Activated CD4-positive, alpha-beta memory T cell treated with anti-CD3 and anti-CD28 coated beads, Interleukin-2, amount 10 ng/mL, durations not matched to agents 7 days and 5 days (primary cell): ENCODE data around the gene AATK. TPM values are rescaled to one million over a fixed set of nuclear protein-coding genes. Genes with fewer than 3 reads are reported as not detected.
A peak's percentile ranks its signal among the peaks of the same experiment; 100 is the strongest.

Experiments
- CTCF ChIA-PET: fragments of 350-600 bp; sonication (Branson Sonifier 250); formaldehyde crosslinking; loops from one replicate; lab custom pipeline; 2021; ENCODE audit warnings: antibody characterized with exemption, inconsistent platforms; lab: Charles Lee
- POLR2A ChIA-PET: fragments of 350-600 bp; sonication (Branson Sonifier 250); formaldehyde crosslinking; loops from one replicate; lab custom pipeline; 2021; ENCODE audit warnings: antibody characterized with exemption; lab: Charles Lee
- DNase-seq: peaks from one replicate; pipeline ENCODE4 v3.0.0-alpha.2; 2020
- H3K27ac Mint-ChIP-seq: one replicate; pipeline ENCODE4 v1.8.0; 2021; ENCODE audit warnings: mild to moderate bottlenecking, mixed read lengths
- H3K27me3 Mint-ChIP-seq: one replicate; pipeline ENCODE4 v1.8.0; 2021; ENCODE audit warnings: mixed read lengths
- H3K36me3 Mint-ChIP-seq: one replicate; pipeline ENCODE4 v1.8.0; 2021; ENCODE audit warnings: low read depth, mixed read lengths
- H3K4me1 Mint-ChIP-seq: one replicate; pipeline ENCODE4 v1.8.0; 2021; ENCODE audit warnings: mixed read lengths
- H3K4me3 Mint-ChIP-seq: one replicate; pipeline ENCODE4 v1.8.0; 2021; ENCODE audit warnings: mild to moderate bottlenecking, mixed read lengths
- H3K9me3 Mint-ChIP-seq: one replicate; pipeline ENCODE4 v1.8.0; 2021; ENCODE audit warnings: mixed read lengths
- total RNA-seq, 2 experiments: library from RNA; stranded (reverse); gene quantifications; one replicate each; pipeline ENCODE4 v1.2.3, GENCODE V29; 2021

AATK gene
- total RNA-seq, 2 experiments from 2014 or later = 1.1 to 1.8 TPM

GRCh38 chr17:81202318-81202717 lies 36.3 kb upstream of the AATK start:
- Mint-ChIP-seq H3K9me3 (no peaks in the 10 kb centered on the region), H3K27me3 (no peaks in the 10 kb centered on the region), H3K36me3 (no peaks in the 10 kb centered on the region), H3K4me1 (no peaks in the 10 kb centered on the region), H3K27ac (no peak overlapping the region), H3K4me3 (no peak overlapping the region)
- DNase-seq = no peak
- POLR2A ChIA-PET = no interaction called here
- CTCF ChIA-PET = no interaction called here

- Mint-ChIP-seq H3K27me3 (no peaks in the 10 kb centered on the region), H3K9me3 (no peaks in the 10 kb centered on the region), H3K27ac (no peak overlapping the region), H3K36me3 (no peaks in the 10 kb centered on the region), H3K4me3 (no peak overlapping the region), H3K4me1 (no peaks in the 10 kb centered on the region)
- DNase-seq = peak; percentile 31
- ChIA-PET POLR2A (interaction anchor here (0.7 kb wide), 1 partner anchor 10 kb away, joined by 3 read pairs; no protein-coding TSS in a partner anchor), CTCF (no interaction called here)
These were observed 34.9 kb upstream of the AATK start for GRCh38 chr17:81200695-81201580.

- Mint-ChIP-seq H3K4me1 (no peaks in the 10 kb centered on the region), H3K27ac (no peak overlapping the region), H3K4me3 (no peak overlapping the region), H3K27me3 (no peaks in the 10 kb centered on the region), H3K36me3 (no peaks in the 10 kb centered on the region), H3K9me3 (no peaks in the 10 kb centered on the region)
- POLR2A ChIA-PET = no interaction called here
- no peak for DNase-seq
- CTCF ChIA-PET = no interaction called here
These were observed 34.2 kb upstream of the AATK start for GRCh38 chr17:81200201-81200600.

- POLR2A ChIA-PET = no interaction called here
- Mint-ChIP-seq H3K27ac (no peak overlapping the region), H3K36me3 (no peaks in the 10 kb centered on the region), H3K9me3 (no peaks in the 10 kb centered on the region), H3K4me3 (no peak overlapping the region), H3K27me3 (no peaks in the 10 kb centered on the region), H3K4me1 (no peaks in the 10 kb centered on the region)
- DNase-seq = no peak
- CTCF ChIA-PET = no interaction called here
These were observed 33.4 kb upstream of the AATK start for GRCh38 chr17:81199482-81199830.

- no peaks in the 10 kb centered on the region for H3K4me1 Mint-ChIP-seq
- no peak overlapping the region for H3K27ac Mint-ChIP-seq
- no peaks in the 10 kb centered on the region for H3K27me3 Mint-ChIP-seq
- DNase-seq = no peak
- no peaks in the 10 kb centered on the region for H3K9me3 Mint-ChIP-seq
- H3K36me3 Mint-ChIP-seq = no peaks in the 10 kb centered on the region
- H3K4me3 Mint-ChIP-seq = no peak overlapping the region
- POLR2A ChIA-PET = no interaction called here
- CTCF ChIA-PET = no interaction called here
These were observed 32.9 kb upstream of the AATK start for GRCh38 chr17:81198826-81199481.

- no peak for DNase-seq
- Mint-ChIP-seq H3K9me3 (no peaks in the 10 kb centered on the region), H3K36me3 (no peaks in the 10 kb centered on the region), H3K4me3 (no peak overlapping the region), H3K4me1 (no peaks in the 10 kb centered on the region), H3K27me3 (no peaks in the 10 kb centered on the region), H3K27ac (no peak overlapping the region)
- ChIA-PET POLR2A (no interaction called here), CTCF (no interaction called here)
These were observed 31.9 kb upstream of the AATK start for GRCh38 chr17:81197831-81198490.

GRCh38 chr17:81197409-81197795 lies 31.4 kb upstream of the AATK start:
- Mint-ChIP-seq H3K27ac (no peak overlapping the region), H3K27me3 (no peaks in the 10 kb centered on the region), H3K4me1 (no peaks in the 10 kb centered on the region), H3K4me3 (no peak overlapping the region), H3K9me3 (no peaks in the 10 kb centered on the region), H3K36me3 (no peaks in the 10 kb centered on the region)
- ChIA-PET POLR2A (no interaction called here), CTCF (no interaction called here)
- no peak for DNase-seq

GRCh38 chr17:81196505-81197408 lies 30.7 kb upstream of the AATK start:
- ChIA-PET POLR2A (no interaction called here), CTCF (no interaction called here)
- no peaks in the 10 kb centered on the region for H3K36me3 Mint-ChIP-seq
- no peak overlapping the region for H3K27ac Mint-ChIP-seq
- DNase-seq = no peak
- H3K27me3 Mint-ChIP-seq = no peaks in the 10 kb centered on the region
- no peak overlapping the region for H3K4me3 Mint-ChIP-seq
- H3K9me3 Mint-ChIP-seq = no peaks in the 10 kb centered on the region
- no peaks in the 10 kb centered on the region for H3K4me1 Mint-ChIP-seq

- Mint-ChIP-seq H3K9me3 (no peaks in the 10 kb centered on the region), H3K27ac (no peak overlapping the region), H3K27me3 (no peaks in the 10 kb centered on the region), H3K4me1 (no peaks in the 10 kb centered on the region), H3K4me3 (no peak overlapping the region), H3K36me3 (no peaks in the 10 kb centered on the region)
- ChIA-PET POLR2A (no interaction called here), CTCF (no interaction called here)
- no peak for DNase-seq
These were observed 30.0 kb upstream of the AATK start for GRCh38 chr17:81195941-81196495.

- H3K9me3 Mint-ChIP-seq = no peaks in the 10 kb centered on the region
- no peak overlapping the region for H3K4me3 Mint-ChIP-seq
- H3K27ac Mint-ChIP-seq = no peak overlapping the region
- DNase-seq = no peak
- ChIA-PET CTCF (no interaction called here), POLR2A (no interaction called here)
- H3K4me1 Mint-ChIP-seq = no peaks in the 10 kb centered on the region
- H3K36me3 Mint-ChIP-seq = no peaks in the 10 kb centered on the region
- no peaks in the 10 kb centered on the region for H3K27me3 Mint-ChIP-seq
These were observed 29.2 kb upstream of the AATK start for GRCh38 chr17:81194941-81195901.

GRCh38 chr17:81194225-81194760 lies 28.3 kb upstream of the AATK start:
- H3K27ac Mint-ChIP-seq = no peak overlapping the region
- no peaks in the 10 kb centered on the region for H3K27me3 Mint-ChIP-seq
- DNase-seq = no peak
- H3K36me3 Mint-ChIP-seq = no peaks in the 10 kb centered on the region
- ChIA-PET CTCF (no interaction called here), POLR2A (no interaction called here)
- no peaks in the 10 kb centered on the region for H3K4me1 Mint-ChIP-seq
- H3K9me3 Mint-ChIP-seq = no peaks in the 10 kb centered on the region
- no peak overlapping the region for H3K4me3 Mint-ChIP-seq
